DMS 273 (cell line): Measurements from ENCODE around the gene ANKRD55.
"Not testable (repeated sequence)": the region's sequence is repeated elsewhere in the genome, so short reads cannot be mapped to it uniquely, and the experiment has no call there.

Source experiments
- DNase-seq: peaks from one replicate; lab custom pipeline; 2025; ENCODE audit not compliant: unreplicated experiment; lab: John Stamatoyannopoulos, UW

ANKRD55 gene

GRCh38 chr5:56083286-56083854 lies 149.8 kb downstream of the ANKRD55 start:
- DNase-seq = no peak

- DNase-seq = not testable (repeated sequence)
Observed at GRCh38 chr5:56081053-56081642, 152.0 kb downstream of the ANKRD55 start.

GRCh38 chr5:56080375-56081052 lies 152.6 kb downstream of the ANKRD55 start:
- DNase-seq = no peak

- DNase-seq = not testable (repeated sequence)
Observed at GRCh38 chr5:56079157-56079500, 154.0 kb downstream of the ANKRD55 start.

GRCh38 chr5:56078278-56079156 lies 154.6 kb downstream of the ANKRD55 start:
- DNase-seq = no peak

- DNase-seq = no peak
Observed at GRCh38 chr5:56077796-56078233, 155.3 kb downstream of the ANKRD55 start.

- no peak for DNase-seq
Observed at GRCh38 chr5:56076486-56076885, 156.6 kb downstream of the ANKRD55 start.

- DNase-seq = peak; percentile 6
Observed at GRCh38 chr5:56075361-56075760, 157.8 kb downstream of the ANKRD55 start.

GRCh38 chr5:56072863-56073766 lies 160.0 kb downstream of the ANKRD55 start:
- no peak for DNase-seq

GRCh38 chr5:56071470-56071869 lies 161.7 kb downstream of the ANKRD55 start:
- no peak for DNase-seq

GRCh38 chr5:56070851-56071465 lies 162.2 kb downstream of the ANKRD55 start:
- no peak for DNase-seq

GRCh38 chr5:56069652-56070226 lies 163.4 kb downstream of the ANKRD55 start:
- DNase-seq = no peak

GRCh38 chr5:56066931-56067450 lies 166.1 kb downstream of the ANKRD55 start:
- no peak for DNase-seq

GRCh38 chr5:56064984-56065383 lies 168.1 kb downstream of the ANKRD55 start:
- DNase-seq = no peak

- DNase-seq = no peak
Observed at GRCh38 chr5:56060276-56061110, 172.6 kb downstream of the ANKRD55 start.

- DNase-seq = no peak
Observed at GRCh38 chr5:56059854-56060253, 173.3 kb downstream of the ANKRD55 start.

GRCh38 chr5:56056875-56057274 lies 176.3 kb downstream of the ANKRD55 start:
- no peak for DNase-seq

- no peak for DNase-seq
Observed at GRCh38 chr5:56055859-56056258, 177.3 kb downstream of the ANKRD55 start.

GRCh38 chr5:56055287-56055686 lies 177.8 kb downstream of the ANKRD55 start:
- no peak for DNase-seq
